ENCODE measurements around the gene CCDC157.
"Not testable (repeated sequence)": the region's sequence is repeated elsewhere in the genome, so short reads cannot be mapped to it uniquely, and the experiment has no call there.

The CCDC157 gene

DNA sequence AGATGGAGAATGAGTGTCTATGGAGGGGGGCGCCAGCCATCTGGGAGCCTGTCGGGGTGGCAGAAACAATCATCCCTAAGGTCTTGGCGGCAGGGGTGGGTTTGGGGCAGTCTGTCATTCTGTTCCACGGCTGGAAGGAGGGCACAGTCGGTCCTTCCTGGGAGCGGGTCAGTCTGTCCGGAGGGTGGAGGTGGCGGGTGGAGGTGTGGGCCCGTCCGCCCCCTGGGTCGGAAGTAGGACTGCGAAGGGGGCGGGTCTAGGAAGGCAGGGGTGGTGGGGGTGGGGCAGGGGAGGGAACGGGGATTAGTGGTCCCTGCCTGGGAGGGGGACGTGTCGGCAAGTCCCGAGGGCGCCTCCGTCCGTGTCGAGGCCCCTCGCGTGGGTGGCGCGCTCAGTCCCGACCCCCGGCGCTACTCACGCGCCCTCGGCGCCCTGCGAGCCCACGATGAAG is 30.5 kb upstream of the CCDC157 start:
- DNase-seq = no peak

DNA sequence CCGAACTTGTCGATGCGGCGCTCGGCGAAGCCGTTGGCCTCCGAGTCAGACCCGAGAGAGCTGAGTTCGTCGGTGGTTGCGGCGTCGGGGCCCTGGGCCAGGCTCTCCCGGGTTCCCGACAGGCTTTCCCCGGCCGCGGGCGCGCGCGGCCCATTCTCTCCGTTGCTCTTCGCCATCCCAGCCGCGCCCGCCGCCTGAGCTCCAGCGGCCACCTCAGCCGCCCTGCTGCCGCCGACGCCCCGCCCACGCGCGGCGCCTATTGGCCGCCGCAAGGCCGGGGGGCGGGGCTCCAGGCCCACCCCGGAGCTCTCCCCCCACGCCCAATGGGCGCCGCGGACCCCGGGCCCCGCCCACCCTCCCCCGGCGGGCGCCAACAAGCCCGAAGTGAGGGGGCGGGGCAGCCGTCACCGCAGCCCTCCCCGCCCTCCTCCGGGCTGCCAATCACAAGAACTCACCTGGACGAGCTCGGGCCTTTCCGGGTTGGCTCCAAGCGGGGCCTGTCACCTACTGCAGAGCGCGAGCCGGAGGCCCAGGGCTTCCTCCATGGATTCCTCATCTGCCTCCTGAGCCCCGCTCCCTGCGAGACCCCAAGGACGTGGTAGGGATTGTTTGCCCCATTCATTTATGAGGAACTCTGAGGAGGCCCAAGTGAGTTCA is 30.0 kb upstream of the CCDC157 start, which contains the start of gene TBC1D10A:
Gene TBC1D10A, minus strand, starts transcription at position 236 of the 657 bp plus-strand sequence. Its CDS starts 60 bp downstream, at position 176.
- DNase-seq = peak; percentile 89

DNA sequence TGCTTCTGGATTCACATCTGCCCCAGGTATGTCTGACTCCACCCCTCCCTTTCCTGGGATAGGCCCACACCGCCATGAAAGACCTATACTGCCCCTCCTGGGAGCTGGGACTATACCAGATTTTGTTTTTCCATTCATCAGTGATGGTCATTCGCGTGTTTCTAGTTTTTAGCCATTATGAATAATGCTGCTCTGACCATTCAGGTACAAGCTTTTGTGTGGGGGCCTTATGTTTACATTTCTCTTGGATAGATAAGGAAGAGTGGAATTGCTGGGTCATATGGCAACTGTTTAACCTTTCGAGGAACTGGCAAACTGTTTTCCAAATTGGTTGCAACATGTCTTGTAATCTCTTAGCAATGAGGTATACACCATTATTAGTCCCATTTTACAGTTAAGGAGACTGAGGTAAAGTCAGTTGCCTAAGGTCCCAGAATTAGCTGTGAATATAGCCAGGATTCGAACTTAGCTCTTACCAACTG is 28.9 kb upstream of the CCDC157 start:
- DNase-seq = no peak

DNA sequence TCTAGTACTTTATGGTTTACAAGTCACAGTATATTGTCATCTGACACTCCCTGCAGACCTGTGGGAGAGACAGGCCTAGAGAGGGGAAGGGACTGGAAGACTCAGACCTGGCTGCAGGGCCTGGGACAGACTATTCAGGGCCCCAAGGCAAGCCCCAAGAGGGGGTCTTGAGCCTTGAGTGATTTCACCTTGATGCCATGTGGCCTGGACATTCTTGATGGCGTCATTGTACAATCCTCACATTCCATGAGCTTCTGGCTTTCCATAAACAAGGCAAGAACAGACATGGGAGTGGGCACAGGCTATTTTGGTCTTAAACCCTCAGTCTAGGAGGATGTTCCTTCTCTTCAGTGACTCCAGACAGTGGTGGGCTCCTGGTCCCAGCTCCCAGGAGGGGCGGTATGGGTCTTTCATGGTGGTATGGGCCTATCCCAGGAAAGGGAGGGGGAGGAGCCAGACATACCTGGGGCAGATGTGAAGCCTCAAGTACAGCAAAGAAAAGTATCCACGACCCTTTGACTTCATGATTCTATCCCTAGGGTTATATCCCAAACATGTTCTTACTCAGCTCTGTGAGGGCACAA is 28.2 kb upstream of the CCDC157 start:
- DNase-seq = no peak

DNA sequence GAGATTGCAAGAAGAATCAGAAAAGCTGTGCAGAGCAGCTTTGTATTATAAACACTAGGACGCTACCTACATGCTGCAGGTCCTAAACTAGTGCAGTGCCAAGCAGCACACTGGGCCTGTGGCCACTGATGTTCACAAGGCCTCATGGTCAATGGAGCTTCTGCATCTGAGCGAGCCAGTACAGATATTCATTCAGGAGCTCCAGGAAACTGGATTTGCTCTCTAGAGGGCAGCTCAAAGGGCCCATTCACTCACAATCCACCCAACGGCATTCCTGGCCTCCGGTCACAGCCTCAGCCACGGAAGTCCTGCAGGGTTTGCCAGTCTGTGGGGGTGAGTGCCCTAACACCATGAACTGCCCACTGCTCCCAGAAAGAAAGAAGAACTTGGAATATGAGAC is 24.3 kb upstream of the CCDC157 start:
- no peak for DNase-seq

DNA sequence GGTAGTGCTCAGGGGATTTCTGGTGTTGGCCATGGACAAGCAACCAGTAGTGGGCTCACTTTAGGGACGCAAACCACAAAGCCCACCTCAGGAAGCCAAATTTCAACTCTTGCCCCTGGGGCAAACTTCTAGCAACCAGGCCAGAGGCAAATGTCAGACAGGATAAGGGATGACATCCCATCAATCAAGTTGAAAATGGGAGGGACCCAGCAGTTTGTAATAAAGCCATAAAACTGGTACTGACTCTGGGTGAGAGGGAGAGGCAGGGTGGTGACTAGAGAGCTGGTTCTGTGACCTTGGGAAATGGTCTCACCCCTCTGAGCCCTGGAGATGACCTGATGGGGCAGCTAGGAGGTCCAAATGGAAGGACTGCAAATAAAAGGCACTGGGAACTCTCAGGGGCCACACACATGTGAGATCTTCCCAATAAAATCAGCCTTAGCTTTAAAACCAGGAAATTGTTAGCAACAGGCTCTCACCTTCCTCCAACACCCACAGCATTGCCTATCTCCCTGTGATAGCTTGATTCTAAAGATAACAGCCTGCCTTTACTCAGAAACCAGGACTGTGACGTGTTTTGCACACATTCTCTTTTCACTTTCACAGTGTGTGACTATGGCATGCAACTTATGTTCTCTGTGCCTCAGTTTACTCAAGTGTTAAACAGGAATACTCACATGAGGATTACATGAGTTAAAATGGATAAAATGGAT is 23.7 kb upstream of the CCDC157 start:
- no peak for DNase-seq

DNA sequence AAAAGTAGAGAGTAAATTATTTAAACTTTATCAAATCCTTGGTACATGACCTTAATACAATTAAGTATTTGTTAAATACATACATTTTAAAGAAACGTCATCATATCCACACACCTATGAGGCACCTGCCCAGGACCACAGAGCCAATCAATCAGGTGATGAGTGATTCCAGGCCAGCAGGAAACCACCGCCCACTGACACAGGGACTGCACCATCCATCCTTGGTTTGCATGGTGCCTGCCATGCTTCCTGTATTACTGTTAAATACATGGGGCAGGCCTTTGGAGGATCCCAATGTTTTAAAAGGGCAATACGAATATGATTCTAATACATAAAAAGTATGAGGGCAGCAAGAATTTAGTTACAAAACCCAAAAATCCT is 23.1 kb upstream of the CCDC157 start:
- no peak for DNase-seq

DNA sequence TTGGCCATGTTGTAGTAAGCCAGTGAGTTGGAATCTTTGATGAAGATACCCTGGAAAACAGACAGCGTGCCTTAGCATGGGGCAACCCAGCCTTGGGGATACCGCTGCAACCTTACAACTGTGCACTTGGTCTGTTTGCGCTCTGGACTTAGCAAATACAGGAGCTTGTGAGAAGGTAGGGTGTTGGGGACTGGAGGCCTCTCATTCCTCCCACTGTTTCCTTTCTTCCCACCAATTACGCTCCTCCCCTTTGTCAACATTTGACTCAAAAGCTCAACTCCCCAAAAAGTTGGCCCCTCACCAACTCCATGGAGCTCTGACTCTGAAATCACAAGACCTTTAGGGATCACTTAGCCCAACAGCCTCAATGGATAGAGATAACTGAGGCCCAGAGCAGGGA is 22.2 kb upstream of the CCDC157 start:
- no peak for DNase-seq

DNA sequence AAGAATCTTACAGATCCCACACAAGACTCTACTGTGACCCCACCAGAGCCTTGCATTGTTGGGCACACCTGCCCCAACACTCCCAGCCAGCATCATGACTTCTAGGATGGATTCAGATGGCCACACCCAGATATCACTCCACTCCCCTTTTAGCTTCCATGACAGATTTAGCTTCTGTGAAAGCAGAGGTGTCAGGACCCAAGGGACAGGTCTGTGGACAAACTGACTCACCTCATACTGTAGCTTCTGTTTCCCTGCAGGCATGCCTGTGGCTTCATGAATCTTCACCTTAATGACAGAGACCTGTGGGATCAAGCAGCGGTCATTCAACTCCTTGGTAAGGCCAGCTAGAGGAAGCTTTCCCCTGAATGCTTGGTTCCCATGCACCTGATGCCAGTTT is 21.6 kb upstream of the CCDC157 start:
- DNase-seq = no peak

DNA sequence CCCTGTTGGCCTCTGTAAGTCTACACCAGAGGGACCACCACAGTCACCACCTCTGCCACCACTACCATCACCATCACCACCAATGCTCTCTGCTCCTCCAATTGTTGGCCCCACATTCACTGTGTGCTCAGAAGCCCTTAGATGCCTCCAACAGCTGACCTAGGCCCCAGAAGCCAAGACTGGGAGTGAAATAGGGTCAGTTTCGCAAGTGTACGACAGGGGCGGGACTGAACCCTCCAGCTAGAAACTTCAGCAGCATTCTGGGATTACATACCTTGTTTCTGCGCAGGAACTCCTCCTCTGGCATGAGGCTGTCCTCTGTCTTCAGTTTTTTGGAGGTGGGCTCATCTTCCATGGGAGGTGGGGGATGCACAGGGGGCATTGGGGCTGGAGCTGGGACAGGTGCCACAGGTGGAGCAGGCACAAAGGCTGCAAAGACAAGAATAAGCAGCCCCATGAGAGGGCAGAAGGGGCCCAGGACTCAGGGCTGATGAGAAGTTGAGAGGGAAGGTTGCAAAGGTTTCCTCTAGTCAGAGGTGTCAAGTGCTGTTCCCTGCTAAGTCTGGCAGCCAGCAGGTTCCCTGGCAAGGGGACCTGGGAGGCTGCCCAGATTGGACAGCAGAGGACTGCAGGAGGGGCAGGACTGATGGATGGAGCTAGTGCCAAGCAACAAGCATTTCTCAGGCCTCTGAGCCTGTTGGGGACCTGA is 19.9 kb upstream of the CCDC157 start:
- no peak for DNase-seq

DNA sequence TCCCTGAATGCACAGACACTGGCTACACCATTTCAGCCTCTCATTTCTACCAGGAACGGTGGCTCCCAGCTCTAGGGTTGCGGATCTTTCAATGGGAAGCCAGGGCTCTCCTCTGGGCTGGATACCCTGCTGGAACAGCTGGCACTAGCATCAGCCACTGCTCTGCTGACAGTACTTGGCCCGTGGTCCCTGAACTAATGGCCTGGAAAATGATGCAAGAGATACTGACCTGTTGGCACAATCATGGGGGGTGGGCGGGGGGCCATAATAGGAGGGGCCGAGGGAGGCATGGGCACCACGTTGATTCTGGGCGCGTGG is 19.4 kb upstream of the CCDC157 start:
- DNase-seq = no peak

DNA sequence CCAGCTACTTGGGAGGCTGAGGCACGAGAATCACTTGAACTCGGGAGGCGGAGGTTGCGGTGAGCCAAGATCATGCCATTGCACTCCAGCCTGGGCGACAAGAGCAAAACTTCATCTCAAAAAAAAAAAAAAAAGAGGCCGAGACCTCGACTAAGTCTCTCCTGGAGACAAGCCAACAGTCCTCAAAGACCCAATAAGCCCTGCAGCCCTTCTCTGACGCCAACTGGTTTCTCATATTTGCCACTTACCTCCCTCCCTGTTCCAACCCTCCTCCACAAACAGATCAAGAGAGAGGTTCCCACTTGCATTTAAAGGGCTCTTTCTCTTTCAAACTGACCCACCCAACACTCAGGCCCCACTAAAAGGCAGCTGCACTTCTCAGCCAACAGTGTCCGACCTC is 18.5 kb upstream of the CCDC157 start:
- DNase-seq = not testable (repeated sequence)

DNA sequence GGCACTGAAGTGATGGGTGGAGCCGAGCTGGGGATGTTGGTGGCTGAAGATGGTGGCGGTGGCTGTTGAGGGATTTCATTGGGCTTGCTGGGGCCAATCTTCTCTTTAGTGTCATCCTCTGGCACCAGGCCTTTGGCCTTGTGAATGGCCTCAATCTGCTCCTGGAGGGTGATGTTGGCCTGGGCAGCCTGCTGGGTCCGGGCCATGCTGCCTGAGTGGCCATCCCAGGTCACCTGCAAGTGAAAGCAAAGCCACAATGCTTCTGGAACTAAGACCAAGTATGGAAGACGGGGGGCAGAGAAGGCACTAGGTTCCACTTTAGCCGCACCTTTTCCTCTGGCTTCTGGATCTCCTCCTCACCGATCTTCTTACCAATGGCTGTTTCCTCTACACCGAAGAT is 18.0 kb upstream of the CCDC157 start:
- no peak for DNase-seq

DNA sequence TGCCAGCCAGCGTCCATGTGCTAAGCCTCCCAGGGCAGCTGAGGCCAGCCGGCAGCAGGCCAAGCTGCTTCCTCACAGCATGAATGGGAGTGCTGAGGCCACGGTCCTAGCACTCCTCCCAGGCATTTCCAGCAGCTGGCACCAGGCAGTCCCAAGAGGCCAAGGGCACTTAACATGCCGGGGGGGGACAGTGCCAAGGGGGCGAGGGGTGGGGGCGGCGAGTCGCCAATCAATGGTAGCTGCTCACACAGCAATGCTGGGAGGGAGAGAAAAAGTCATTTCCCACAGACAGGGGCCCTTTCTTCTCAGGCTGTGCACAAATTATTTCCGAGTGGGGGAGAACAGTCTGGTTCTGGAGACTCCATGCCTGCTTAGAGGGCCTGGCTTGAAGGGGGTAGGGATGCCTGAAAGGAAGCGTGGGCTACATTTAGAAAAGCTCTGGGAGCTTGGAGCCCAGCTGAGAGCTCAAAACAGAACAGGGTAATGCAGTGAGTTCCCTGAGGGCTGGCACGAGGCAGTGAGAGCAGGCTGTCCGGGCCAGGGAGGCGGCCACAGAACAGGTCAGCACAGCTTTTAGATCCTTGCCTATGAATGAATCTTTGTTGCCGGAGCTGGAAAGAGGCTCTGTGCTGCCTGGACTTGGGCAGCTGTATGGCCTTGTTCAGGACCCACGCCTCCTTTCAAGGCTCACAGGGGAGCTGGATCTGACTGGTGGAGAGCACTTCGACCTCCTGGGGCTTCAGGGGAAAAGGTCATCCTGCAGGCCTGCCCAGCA is 15.7 kb upstream of the CCDC157 start:
- no peak for DNase-seq

DNA sequence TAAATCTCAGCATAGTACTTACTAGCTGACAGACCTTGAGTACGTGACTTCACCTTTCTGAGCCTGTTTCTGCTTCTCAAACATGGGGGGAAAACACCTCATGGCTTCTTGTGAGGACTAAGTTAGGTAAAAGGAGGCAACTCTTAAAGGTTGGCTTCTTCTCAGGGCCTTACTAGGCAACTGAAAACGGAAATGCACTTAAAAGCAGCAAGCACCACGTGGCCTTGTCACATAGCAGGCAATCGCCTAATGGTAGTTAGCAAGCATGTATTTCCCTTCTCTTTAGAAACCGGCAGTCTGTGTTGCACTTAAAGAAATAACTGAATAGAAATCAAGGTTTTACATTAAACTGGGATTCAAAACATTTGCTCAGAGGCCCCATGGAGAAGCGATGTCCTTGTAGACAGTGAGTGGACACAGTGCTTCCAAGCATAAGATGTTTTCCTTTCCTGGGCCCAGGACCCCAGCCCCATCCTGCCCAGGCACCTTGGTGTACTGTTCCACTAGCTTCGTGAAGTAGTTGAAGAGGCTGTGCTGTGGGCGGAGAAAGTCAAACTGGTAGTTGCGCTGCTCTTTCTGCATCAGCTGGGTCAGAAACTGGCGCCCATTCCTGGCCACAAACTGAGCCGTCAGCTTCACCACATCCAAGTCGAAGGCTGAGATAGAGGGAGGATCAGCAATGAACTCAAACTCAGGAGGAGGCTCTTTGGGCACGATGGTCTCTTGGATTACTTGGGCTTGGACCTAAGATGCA is 12.2 kb upstream of the CCDC157 start:
- DNase-seq = no peak

DNA sequence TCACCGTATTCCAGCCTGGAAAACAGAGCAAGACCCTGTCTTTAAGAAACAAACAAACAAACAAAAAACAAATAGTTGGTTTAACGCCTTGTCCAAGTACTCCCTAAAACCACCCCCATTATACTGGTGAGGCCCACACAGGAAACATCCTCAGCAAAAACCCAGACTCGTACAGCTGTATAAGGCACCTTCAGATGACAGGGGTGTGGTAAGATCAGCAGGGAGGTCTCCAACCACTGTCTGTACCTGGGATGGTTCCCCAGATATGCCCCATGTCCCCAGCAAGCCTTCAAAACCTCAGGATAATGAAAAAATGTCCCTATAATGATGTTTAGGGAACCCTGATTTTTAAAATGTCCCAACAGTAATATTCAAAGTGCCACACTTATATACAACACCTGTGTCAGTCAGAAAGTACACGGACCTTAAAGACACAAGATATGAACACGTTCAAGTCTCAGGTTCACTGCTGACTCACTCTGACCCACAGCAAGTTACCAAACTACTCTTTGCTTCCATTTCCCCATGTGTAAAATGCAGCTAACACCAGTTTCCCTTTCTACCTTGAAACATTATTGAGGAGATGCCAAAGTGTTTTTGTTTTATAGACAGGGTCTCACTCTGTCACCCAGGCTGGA is 9.4 kb upstream of the CCDC157 start:
- DNase-seq = no peak

DNA sequence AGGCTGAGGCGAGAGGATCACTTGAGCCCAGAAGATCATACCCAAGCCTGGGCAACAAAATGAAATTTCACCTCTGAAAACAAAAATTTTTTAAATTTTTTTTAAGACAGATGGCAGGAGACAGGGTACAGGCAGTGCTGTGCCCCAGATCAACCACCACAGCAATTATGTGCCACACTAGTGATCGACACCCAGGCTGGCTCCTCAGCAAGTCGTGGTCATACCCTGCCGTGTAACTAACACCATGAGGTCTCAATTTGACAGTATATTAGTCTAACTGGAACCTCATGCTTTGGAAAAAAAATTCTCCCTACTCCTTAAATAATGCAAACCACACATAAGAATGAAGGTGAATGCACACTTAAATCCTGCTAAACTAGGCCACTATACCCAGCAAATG is 8.4 kb upstream of the CCDC157 start:
- no peak for DNase-seq

DNA sequence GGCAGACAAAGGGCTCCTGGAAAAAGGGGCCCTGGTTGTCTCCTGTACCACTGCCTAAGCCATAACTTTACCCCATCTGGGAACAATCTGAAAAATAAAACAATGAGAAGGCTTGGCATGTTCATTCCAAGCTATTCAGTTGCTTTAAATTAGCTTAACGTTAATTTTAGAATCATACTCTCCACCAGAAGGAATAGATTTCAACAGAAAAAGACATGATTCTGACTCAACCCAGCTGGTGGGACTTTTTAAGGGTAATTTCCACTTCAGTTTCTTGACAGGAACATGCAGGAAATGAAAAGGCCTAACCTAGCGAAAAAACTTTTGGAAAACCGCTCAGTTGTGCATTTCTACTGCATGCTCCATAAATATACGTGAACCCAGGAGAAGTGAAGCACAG is 8.0 kb upstream of the CCDC157 start:
- no peak for DNase-seq

DNA sequence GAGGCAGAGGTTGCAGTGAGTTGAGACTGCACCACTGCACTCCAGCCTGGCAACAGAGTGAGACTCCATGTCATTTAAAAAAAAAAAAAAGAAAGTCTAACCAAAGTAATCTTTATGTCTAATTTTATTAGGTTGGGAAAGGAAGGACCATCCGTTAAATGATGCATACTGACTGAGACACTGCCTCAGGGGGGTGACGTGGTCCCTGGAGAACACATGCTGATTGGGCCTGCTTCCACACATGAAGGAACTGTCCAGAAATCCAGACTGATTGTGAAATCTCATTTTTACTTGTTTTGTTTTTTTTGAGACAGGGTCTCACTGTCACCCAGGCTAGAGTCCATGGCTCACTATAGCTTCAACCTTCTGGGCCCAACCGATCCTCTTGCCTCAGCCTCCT is 5.6 kb upstream of the CCDC157 start:
- DNase-seq = no peak

DNA sequence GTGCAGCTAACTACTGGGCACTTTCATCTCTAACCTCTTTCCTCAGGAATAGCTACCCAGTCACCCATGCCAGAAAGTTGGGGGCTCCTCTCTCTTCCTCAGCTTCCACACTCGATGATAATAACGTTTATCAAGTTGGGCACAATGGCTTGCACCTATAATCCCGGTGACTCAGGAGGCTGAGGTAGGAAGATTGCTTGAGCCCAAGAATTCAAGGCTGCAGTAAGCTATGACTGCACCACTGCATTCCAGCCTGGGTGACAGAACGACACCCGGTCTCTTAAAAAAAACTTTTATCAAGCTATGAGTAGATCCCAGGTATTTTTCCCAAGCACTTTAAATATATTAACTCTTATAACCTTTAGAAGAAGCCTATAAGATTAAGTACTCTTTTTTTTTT is 2.2 kb upstream of the CCDC157 start:
- no peak for DNase-seq

DNA sequence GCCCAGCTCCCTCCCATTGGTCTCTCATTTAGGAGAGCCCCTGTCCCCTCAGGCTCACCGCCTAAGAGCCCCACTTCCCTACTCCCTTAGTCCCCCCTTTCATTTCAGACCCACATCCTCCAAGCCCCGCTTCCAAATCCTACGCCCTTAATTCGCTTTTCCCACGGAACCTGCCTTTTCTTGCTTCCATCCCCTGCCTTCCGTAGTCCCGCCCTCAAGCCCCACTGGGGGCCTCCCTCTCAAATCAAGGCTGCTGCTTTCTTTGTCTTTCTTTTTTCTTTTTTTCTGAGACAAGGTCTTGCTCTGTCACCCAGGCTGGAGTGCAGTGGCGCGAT is 396 bp downstream of the CCDC157 start:
- no peak for DNase-seq
